ENCODE data around the gene CTIF.

DNA sequence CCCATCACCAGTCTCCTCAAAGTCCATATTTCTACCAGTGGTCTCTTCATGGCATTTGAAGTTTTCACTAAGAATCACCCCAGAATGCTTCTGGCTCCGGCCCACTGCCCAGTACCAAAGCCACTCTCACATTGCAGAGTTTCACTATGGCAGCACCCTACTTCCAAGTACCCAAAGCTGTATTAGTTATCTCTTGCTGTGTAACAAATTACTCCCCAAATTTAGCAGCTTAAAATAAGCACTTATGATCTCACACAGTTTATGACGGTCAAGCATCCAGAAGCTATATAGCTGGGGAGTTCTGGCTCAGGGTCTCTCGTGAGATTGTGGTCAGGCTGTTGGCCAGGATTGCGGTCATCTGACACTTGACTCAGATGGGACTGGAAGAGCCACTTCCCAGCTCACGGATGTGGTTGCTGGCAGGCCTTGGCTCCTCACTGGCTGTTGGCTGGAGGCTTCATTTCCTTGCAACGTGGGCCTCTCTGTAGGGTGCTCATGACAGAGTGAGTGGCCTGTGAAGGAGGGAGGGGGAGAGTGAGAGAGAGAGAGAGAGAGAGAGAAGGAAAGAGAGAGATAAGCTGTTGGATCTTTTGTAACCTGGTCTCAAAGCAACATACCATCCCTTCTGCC lies 189.5 kb downstream of the CTIF start:
- TF ChIP-seq, protein P1, sequence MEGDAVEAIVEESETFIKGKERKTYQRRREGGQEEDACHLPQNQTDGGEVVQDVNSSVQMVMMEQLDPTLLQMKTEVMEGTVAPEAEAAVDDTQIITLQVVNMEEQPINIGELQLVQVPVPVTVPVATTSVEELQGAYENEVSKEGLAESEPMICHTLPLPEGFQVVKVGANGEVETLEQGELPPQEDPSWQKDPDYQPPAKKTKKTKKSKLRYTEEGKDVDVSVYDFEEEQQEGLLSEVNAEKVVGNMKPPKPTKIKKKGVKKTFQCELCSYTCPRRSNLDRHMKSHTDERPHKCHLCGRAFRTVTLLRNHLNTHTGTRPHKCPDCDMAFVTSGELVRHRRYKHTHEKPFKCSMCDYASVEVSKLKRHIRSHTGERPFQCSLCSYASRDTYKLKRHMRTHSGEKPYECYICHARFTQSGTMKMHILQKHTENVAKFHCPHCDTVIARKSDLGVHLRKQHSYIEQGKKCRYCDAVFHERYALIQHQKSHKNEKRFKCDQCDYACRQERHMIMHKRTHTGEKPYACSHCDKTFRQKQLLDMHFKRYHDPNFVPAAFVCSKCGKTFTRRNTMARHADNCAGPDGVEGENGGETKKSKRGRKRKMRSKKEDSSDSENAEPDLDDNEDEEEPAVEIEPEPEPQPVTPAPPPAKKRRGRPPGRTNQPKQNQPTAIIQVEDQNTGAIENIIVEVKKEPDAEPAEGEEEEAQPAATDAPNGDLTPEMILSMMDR (IDR thresholded peaks at IDR 0.05; ENCODE audit: low read depth, low read length): no peak
- no peak for TF ChIP-seq EZH2phosphoT487 (IDR thresholded peaks at IDR 0.05; ENCODE audit: low read depth)
